GM23338 (cell line): ENCODE data around the gene SHISA4. TPM values are rescaled to one million over a fixed set of nuclear protein-coding genes. Genes with fewer than 3 reads are reported as not detected.

Experiments used
- ATAC-seq: fragments of 200-7000 bp; cut with Tn5 transposase; 3 replicates; pipeline ENCODE4 v1.9.1; 2020
- DNase-seq: peaks from one replicate; pipeline ENCODE4 v3.0.0-alpha.2; 2015; ENCODE audit warnings: low spot score
- H2AFZ ChIP-seq: fragments of 200-600 bp; sonication (generic); 2 replicates; pipeline ENCODE4 v1.8.0; 2016; ENCODE audit warnings: antibody characterized with exemption, mild to moderate bottlenecking, moderate library complexity
- H3F3A ChIP-seq: fragments of 200-600 bp; sonication (generic); replicated peaks from 2 replicates; pipeline ENCODE4 v1.8.0; 2017; ENCODE audit warnings: antibody characterized with exemption, mixed run types, low read depth
- H3K27ac ChIP-seq: fragments of 200-600 bp; sonication (generic); 2 replicates; pipeline ENCODE4 v1.6.1; 2016; ENCODE audit warnings: low read depth
- H3K27me3 ChIP-seq: fragments of 200-600 bp; sonication (generic); 2 replicates; pipeline ENCODE4 v1.8.0; 2016; ENCODE audit warnings: mild to moderate bottlenecking, mixed run types, moderate library complexity; ENCODE audit not compliant: insufficient read depth
- H3K36me3 ChIP-seq: fragments of 200-600 bp; sonication (generic); 2 replicates; pipeline ENCODE4 v1.8.0; 2016; ENCODE audit warnings: mild to moderate bottlenecking; ENCODE audit not compliant: insufficient read depth
- H3K4me1 ChIP-seq: fragments of 200-600 bp; sonication (generic); 2 replicates; pipeline ENCODE4 v1.8.0; 2016; ENCODE audit warnings: mild to moderate bottlenecking, moderate library complexity; ENCODE audit not compliant: insufficient read depth
- H3K4me2 ChIP-seq: fragments of 200-600 bp; sonication (generic); 2 replicates; pipeline ENCODE4 v1.7.1; 2017; ENCODE audit warnings: mixed run types
- H3K4me3 ChIP-seq: fragments of 200-600 bp; sonication (generic); 2 replicates; pipeline ENCODE4 v1.6.1; 2016; ENCODE audit warnings: mixed run types
- H3K79me2 ChIP-seq: fragments of 200-600 bp; sonication (generic); replicated peaks from 2 replicates; pipeline ENCODE4 v1.8.0; 2017; ENCODE audit warnings: mild to moderate bottlenecking; ENCODE audit not compliant: insufficient read depth
- H3K9me2 ChIP-seq: fragments of 200-600 bp; sonication (generic); 2 replicates; pipeline ENCODE4 v1.8.0; 2017; ENCODE audit not compliant: insufficient read depth
- H4K20me1 ChIP-seq: fragments of 200-600 bp; sonication (generic); replicated peaks from 2 replicates; pipeline ENCODE4 v1.8.0; 2017; ENCODE audit warnings: mild to moderate bottlenecking; ENCODE audit not compliant: insufficient read depth
- H3K27ac Mint-ChIP-seq: 2 replicates; pipeline ENCODE4 v1.8.0; 2020; ENCODE audit warnings: inconsistent platforms, mild to moderate bottlenecking, moderate library complexity, mixed read lengths
- H3K27me3 Mint-ChIP-seq: 3 replicates; pipeline ENCODE4 v1.8.0; 2022; ENCODE audit warnings: low read depth, mild to moderate bottlenecking, moderate library complexity, mixed read lengths, inconsistent platforms; ENCODE audit not compliant: insufficient read depth, poor library complexity
- H3K36me3 Mint-ChIP-seq: 3 replicates; pipeline ENCODE4 v1.8.0; 2021; ENCODE audit warnings: low read depth, mild to moderate bottlenecking, inconsistent platforms, moderate library complexity, mixed read lengths
- H3K4me1 Mint-ChIP-seq: 3 replicates; pipeline ENCODE4 v1.8.0; 2020; ENCODE audit warnings: mild to moderate bottlenecking, inconsistent platforms, mixed read lengths
- H3K4me3 Mint-ChIP-seq: 3 replicates; pipeline ENCODE4 v1.8.0; 2021; ENCODE audit warnings: moderate library complexity, mild to moderate bottlenecking, inconsistent platforms, mixed read lengths
- H3K9me3 Mint-ChIP-seq: 3 replicates; pipeline ENCODE4 v1.8.0; 2020; ENCODE audit warnings: moderate library complexity, mild to moderate bottlenecking, inconsistent platforms, mixed read lengths
- ETS1 ChIP-seq: IDR thresholded peaks from 2 replicates; pipeline ENCODE4 v1.6.1; 2016; ENCODE audit warnings: antibody characterized with exemption
- EZH2 ChIP-seq: fragments of 200-600 bp; sonication (generic); IDR thresholded peaks from one replicate; pipeline ENCODE4 v1.8.0; 2017; ENCODE audit warnings: antibody characterized with exemption, mild to moderate bottlenecking, low read depth; ENCODE audit not compliant: unreplicated experiment
- EZH2phosphoT487 ChIP-seq: fragments of 200-600 bp; sonication (generic); IDR thresholded peaks from one replicate; pipeline ENCODE4 v1.8.1; 2018; ENCODE audit warnings: antibody characterized with exemption; ENCODE audit not compliant: unreplicated experiment
- REST ChIP-seq: IDR thresholded peaks from one replicate; pipeline ENCODE4 v1.6.1; 2018; ENCODE audit warnings: antibody characterized with exemption; ENCODE audit not compliant: unreplicated experiment
- ZNF114 ChIP-seq: fragments of 250-450 bp; sonication (Bioruptor Pico); IDR thresholded peaks from 2 replicates; pipeline ENCODE4 v1.5.0; 2020; ENCODE audit warnings: mild to moderate bottlenecking, moderate library complexity
- ZNF462 ChIP-seq: fragments of 250-450 bp; sonication (Bioruptor Pico); IDR thresholded peaks from 2 replicates; pipeline ENCODE4 v1.5.0; 2020; ENCODE audit warnings: mild to moderate bottlenecking, moderate library complexity
- polyA plus RNA-seq: library from polyadenylated mRNA; unstranded; fragments of >200 nt; fragmentation: Nextera tagmentation; extraction: Ambion mirVana; gene quantifications from 2 replicates; pipeline ENCODE4 v1.2.1, GENCODE V29; 2016
- total RNA-seq: library from RNA; depleted of rRNA; stranded (reverse); fragments of >200 nt; shearing (Covaris generic); gene quantifications from 2 replicates; pipeline ENCODE4 v1.2.3, GENCODE V29; 2014

The SHISA4 gene
- total and polyA plus RNA-seq, 2 experiments from 2014 or later = 8.0 to 9.2 TPM

- TF ChIP-seq ZNF462 (CRISPR knock-in tag) (no peak), ZNF114 (CRISPR knock-in tag) (no peak), ETS1 (no peak), EZH2phosphoT487 (no peak), EZH2 (no peak)
These were observed 11.2 kb downstream of the SHISA4 start (continued) for GRCh38 chr1:201899683-201900429.

GRCh38 chr1:201900476-201900875 is 11.8 kb downstream of the SHISA4 start:
- Histone ChIP-seq H3K79me2 (no peaks in the 10 kb centered on the region), H3K9me2 (0 out of 2 replicates have a peak, but pooled peaks cover 7% of the 10 kb centered on the region), H3K36me3 (no peaks in the 10 kb centered on the region), H2AFZ (no peak overlapping the region), H4K20me1 (no peaks in the 10 kb centered on the region), H3K4me3 (no peak overlapping the region), H3K4me2 (no peak overlapping the region), H3K27me3 (no peaks in the 10 kb centered on the region), H3K27ac (no peak overlapping the region), H3K4me1 (peaks cover 2% of the 10 kb centered on the region; the same call in 1 of the 2 replicates), H3F3A (no peaks in the 10 kb centered on the region)
- no peaks in the 10 kb centered on the region for H3K9me3 Mint-ChIP-seq
- no peaks in the 10 kb centered on the region; the same call in 2 of the 3 replicates for H3K36me3 Mint-ChIP-seq
- H3K27me3 Mint-ChIP-seq = peaks cover 16% of the 10 kb centered on the region
- no peak overlapping the region for H3K4me3 Mint-ChIP-seq
- no peak overlapping the region for H3K27ac Mint-ChIP-seq
- H3K4me1 Mint-ChIP-seq = peaks cover 16% of the 10 kb centered on the region
- no peak for DNase-seq
- ATAC-seq = no peak
- no peak for TF ChIP-seq REST
